Effector memory CD8-positive, alpha-beta T cell (primary cell): ENCODE data around the gene WDR82.

Experiments used
- ATAC-seq: fragments of 150-1000 bp; cut with Tn5 transposase; replicated peaks from 2 replicates; pipeline ENCODE4 v1.10.0; 2021; ENCODE audit warnings: mild to moderate bottlenecking, moderate library complexity
- DNase-seq, 3 experiments: peaks; one replicate each; pipeline ENCODE4 v3.0.0; 2021
- H3K27ac Mint-ChIP-seq, 2 donors: one replicate each; pipeline ENCODE4 v1.8.0; 2022; ENCODE audit warnings: mild to moderate bottlenecking in 2 of 2, mixed read lengths in 2 of 2, moderate library complexity in 2 of 2
- H3K27me3 Mint-ChIP-seq, 2 donors: one replicate each; pipeline ENCODE4 v1.8.0; 2022; ENCODE audit warnings: mixed read lengths in 2 of 2
- H3K36me3 Mint-ChIP-seq: one replicate; pipeline ENCODE4 v1.8.0; 2022; ENCODE audit warnings: mild to moderate bottlenecking, moderate library complexity, mixed read lengths; ENCODE audit not compliant: insufficient read depth
- H3K4me1 Mint-ChIP-seq, 2 donors: one replicate each; pipeline ENCODE4 v1.8.0; 2022; ENCODE audit warnings: low read depth in 2 of 2, mixed read lengths in 2 of 2
- H3K4me3 Mint-ChIP-seq, 2 donors: one replicate each; pipeline ENCODE4 v1.8.0; 2022; ENCODE audit warnings: mild to moderate bottlenecking in 2 of 2, mixed read lengths in 2 of 2, moderate library complexity in 2 of 2
- H3K9me3 Mint-ChIP-seq, 2 donors: one replicate each; pipeline ENCODE4 v1.8.0; 2022; ENCODE audit warnings: mixed read lengths in 2 of 2
- total RNA-seq, 9 experiments: gene quantifications; one replicate each; lab custom pipeline; 2026; lab: John Stamatoyannopoulos, UW

Gene WDR82
- 225 to 394 (median 303) reads per million in 9 experiments for total RNA-seq

GRCh38 chr3:52278510-52279069 lies at the start of gene WDR82:
Gene WDR82, minus strand, starts transcription at chr3:52278649. Its CDS starts 288 bp downstream, at chr3:52278361.
- DNase-seq = peak; percentile 95 to 97 (median 97)
- Mint-ChIP-seq H3K27ac (peak within 1 kb of the TSS; percentile 95 to 97), H3K9me3 (no peaks in the 10 kb centered on the region), H3K4me3 (peak within 1 kb of the TSS; percentile 90 to 98), H3K36me3 (peaks cover 46% of the 10 kb centered on the region), H3K27me3 (no peaks in the 10 kb centered on the region), H3K4me1 (peaks cover 56 to 65% of the 10 kb centered on the region in 2 donors)
- ATAC-seq = peak; percentile 78

DNA sequence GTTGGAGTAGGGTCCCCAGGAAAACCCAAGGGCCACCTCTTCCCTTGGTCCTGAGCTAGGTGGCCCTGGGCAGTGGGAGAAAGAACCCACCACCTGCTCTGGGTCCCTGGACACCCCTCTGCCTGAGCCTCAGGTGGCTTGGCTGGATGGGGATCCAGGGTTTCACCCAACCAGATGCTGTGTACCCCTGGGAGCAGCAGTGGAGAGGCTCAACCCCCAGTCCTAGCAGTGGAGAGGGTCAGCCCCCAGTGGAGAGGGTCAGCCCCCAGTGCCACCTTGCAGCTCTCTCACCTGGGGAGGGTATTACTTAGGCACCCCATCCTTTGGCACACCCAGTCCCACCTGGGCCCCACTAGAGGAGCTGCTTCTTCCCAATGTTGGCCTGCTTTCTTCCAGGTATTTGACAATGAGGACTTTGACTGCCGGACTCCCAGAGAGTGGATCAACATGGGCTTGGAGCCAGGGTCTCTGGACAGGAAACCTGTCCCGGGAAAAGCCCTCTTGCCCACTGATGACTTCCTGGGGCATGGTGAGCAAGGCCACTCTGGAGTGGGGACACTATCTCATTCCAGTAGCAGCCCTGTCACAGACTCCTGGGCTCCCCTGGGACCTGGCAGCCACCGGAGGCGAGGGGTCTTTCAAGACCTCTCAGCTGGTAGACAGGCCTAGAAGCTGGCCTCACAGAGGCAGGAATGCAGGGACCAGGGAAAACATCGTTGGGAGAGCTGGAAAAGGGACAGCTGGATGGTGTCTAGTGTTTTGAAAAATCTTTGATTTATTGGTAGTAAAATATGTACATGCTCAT lies 49.2 kb upstream of the WDR82 start:
- DNase-seq = no peak
- Mint-ChIP-seq H3K27me3 (no peaks in the 10 kb centered on the region), H3K4me3 (no peak overlapping the region), H3K9me3 (no peaks in the 10 kb centered on the region), H3K4me1 (peaks cover 0 to 8% of the 10 kb centered on the region in 2 donors), H3K27ac (no peak overlapping the region), H3K36me3 (peaks cover 6% of the 10 kb centered on the region)
- ATAC-seq = no peak

DNA sequence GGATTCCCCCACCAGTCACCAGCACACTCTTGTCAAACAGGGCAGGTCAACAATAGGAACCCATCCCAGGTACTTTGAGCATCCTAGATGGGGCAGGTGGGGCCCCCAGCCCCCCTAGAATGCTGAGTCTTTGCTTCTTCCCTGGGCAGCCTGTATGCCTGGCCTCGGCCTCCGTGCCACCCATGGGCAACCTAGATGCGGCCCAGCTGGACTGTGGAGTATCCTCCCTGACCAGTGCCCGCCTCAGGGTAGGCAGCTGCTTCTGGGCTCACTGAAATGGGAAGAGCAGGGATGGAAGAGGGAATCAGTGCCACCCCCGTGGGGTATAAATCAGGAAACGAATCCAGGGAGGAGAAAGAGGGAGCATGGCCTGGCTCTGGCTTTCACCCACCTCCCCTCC lies 48.5 kb upstream of the WDR82 start:
- Mint-ChIP-seq H3K9me3 (no peaks in the 10 kb centered on the region), H3K4me1 (peaks cover 0 to 8% of the 10 kb centered on the region in 2 donors), H3K27ac (no peak overlapping the region), H3K36me3 (peaks cover 6% of the 10 kb centered on the region), H3K27me3 (no peaks in the 10 kb centered on the region), H3K4me3 (no peak overlapping the region)
- no peak for DNase-seq
- no peak for ATAC-seq

DNA sequence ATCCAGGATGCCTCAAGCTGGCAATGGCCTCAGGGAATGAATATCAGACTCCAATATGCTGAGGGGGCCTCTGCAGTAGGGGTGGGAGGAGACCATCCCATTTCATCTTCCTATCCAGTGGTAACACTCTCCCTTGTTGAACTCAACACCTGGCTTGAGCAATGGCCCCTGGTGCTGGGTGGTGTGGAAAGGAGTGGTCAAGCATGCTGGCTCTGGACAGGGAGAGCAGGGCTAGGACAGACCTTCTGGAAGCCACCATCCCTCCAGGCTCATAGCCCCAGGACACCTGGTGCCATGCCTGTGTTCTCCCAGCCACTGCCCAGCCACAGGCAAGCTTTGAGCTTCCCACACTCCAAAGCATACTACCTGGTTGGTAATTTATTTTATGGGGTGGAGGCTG lies 47.2 kb upstream of the WDR82 start:
- ATAC-seq (no peak), DNase-seq (no peak)
- Mint-ChIP-seq H3K27me3 (no peaks in the 10 kb centered on the region), H3K4me3 (no peak overlapping the region), H3K4me1 (peaks cover 3 to 8% of the 10 kb centered on the region in 2 donors), H3K36me3 (no peaks in the 10 kb centered on the region), H3K27ac (no peak overlapping the region), H3K9me3 (no peaks in the 10 kb centered on the region)

DNA sequence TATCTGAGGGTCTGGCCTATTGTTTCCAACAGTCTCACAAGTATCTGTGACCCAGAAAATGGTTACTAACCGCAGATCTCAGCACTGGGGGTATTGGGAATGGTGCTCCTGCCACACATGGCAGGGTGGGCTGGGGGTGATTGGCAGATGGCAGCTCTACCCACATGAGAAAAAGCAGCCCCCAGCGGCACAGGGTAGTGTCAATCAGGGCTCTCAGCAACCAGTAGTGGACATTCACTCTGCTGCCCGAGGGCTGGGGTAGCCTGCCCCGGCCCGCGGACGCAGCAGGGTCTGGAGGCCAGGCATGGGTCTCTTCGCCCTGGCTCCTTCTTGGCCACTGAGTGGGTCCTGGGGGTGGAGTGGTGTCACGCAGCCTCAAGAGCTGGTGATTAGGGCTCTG lies 46.2 kb upstream of the WDR82 start:
- H3K9me3 Mint-ChIP-seq = no peaks in the 10 kb centered on the region
- DNase-seq (no peak), ATAC-seq (no peak)
- H3K27me3 Mint-ChIP-seq = no peaks in the 10 kb centered on the region
- no peak overlapping the region for H3K4me3 Mint-ChIP-seq
- no peak overlapping the region for H3K27ac Mint-ChIP-seq
- H3K36me3 Mint-ChIP-seq = no peaks in the 10 kb centered on the region
- H3K4me1 Mint-ChIP-seq = peaks cover 3 to 8% of the 10 kb centered on the region in 2 donors

DNA sequence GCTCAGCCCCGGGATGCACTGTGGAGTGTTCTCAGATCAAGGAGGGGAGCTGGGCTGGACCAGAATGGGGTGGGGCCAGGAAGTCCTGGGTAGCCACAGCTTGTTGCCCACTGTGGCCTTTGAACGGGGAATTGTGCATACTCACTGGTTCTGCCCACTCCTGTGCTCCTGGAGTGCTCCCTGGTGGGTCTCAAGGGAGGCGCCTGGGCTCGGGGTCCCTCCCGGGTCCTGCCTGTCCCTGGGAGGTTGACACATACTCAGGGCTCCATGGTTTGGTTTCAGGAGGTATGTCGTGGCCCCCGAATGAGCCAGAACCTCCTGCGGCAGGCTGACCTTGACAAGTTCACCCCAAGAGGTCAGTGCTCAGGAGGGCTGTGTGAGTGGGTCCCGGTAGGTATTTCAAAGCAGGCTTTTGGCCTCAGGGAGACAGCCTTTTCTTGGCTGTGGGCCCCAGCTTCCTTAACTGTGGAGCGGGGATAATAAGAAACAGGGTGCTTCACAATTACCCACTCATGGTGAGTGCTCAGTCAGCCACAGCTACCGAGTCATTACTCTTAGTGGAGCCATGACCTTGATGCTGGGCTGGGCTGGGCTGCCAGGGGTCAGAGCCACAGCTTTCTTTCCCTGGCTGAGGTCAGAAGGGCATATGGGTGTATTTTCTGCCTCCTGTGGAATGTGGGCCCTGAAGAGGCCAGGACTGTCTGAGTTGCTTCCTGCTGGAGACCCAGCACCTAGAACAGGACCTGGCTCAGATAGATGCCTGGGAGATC lies 45.3 kb upstream of the WDR82 start:
- ATAC-seq (no peak), DNase-seq (no peak)
- Mint-ChIP-seq H3K4me1 (peaks cover 3 to 8% of the 10 kb centered on the region in 2 donors), H3K4me3 (no peak overlapping the region), H3K27me3 (no peaks in the 10 kb centered on the region), H3K36me3 (no peaks in the 10 kb centered on the region), H3K9me3 (no peaks in the 10 kb centered on the region), H3K27ac (peak overlapping the region in 1 of 2 donors; percentile 10)

GRCh38 chr3:52322466-52322865 lies 44.0 kb upstream of the WDR82 start:
- Mint-ChIP-seq H3K9me3 (no peaks in the 10 kb centered on the region), H3K27me3 (no peaks in the 10 kb centered on the region), H3K4me1 (peaks cover 10 to 12% of the 10 kb centered on the region in 2 donors), H3K4me3 (no peak overlapping the region), H3K36me3 (peaks cover 3% of the 10 kb centered on the region), H3K27ac (peak overlapping the region in 1 of 2 donors; percentile 10)
- ATAC-seq (no peak), DNase-seq (no peak)

GRCh38 chr3:52321481-52321880 lies 43.0 kb upstream of the WDR82 start:
- Mint-ChIP-seq H3K27ac (peak overlapping the region in 1 of 2 donors; percentile 49), H3K4me3 (no peak overlapping the region), H3K4me1 (peaks cover 14 to 21% of the 10 kb centered on the region in 2 donors), H3K9me3 (no peaks in the 10 kb centered on the region), H3K27me3 (no peaks in the 10 kb centered on the region), H3K36me3 (peaks cover 3% of the 10 kb centered on the region)
- no peak for ATAC-seq
- no peak for DNase-seq

GRCh38 chr3:52319921-52320595 lies 41.6 kb upstream of the WDR82 start:
- H3K36me3 Mint-ChIP-seq = peaks cover 3% of the 10 kb centered on the region
- DNase-seq = no peak
- no peak overlapping the region for H3K27ac Mint-ChIP-seq
- no peaks in the 10 kb centered on the region for H3K27me3 Mint-ChIP-seq
- H3K4me1 Mint-ChIP-seq = peaks cover 16 to 22% of the 10 kb centered on the region in 2 donors
- no peak for ATAC-seq
- H3K9me3 Mint-ChIP-seq = no peaks in the 10 kb centered on the region
- H3K4me3 Mint-ChIP-seq = no peak overlapping the region

- H3K36me3 Mint-ChIP-seq = peaks cover 3% of the 10 kb centered on the region
- ATAC-seq (no peak), DNase-seq (no peak)
- H3K4me3 Mint-ChIP-seq = no peak overlapping the region
- peaks cover 16 to 19% of the 10 kb centered on the region in 2 donors for H3K4me1 Mint-ChIP-seq
- peak overlapping the region in 1 of 2 donors; percentile 32 for H3K27ac Mint-ChIP-seq
- H3K27me3 Mint-ChIP-seq = no peaks in the 10 kb centered on the region
- no peaks in the 10 kb centered on the region for H3K9me3 Mint-ChIP-seq
These were observed 39.9 kb upstream of the WDR82 start for GRCh38 chr3:52318186-52318816.

DNA sequence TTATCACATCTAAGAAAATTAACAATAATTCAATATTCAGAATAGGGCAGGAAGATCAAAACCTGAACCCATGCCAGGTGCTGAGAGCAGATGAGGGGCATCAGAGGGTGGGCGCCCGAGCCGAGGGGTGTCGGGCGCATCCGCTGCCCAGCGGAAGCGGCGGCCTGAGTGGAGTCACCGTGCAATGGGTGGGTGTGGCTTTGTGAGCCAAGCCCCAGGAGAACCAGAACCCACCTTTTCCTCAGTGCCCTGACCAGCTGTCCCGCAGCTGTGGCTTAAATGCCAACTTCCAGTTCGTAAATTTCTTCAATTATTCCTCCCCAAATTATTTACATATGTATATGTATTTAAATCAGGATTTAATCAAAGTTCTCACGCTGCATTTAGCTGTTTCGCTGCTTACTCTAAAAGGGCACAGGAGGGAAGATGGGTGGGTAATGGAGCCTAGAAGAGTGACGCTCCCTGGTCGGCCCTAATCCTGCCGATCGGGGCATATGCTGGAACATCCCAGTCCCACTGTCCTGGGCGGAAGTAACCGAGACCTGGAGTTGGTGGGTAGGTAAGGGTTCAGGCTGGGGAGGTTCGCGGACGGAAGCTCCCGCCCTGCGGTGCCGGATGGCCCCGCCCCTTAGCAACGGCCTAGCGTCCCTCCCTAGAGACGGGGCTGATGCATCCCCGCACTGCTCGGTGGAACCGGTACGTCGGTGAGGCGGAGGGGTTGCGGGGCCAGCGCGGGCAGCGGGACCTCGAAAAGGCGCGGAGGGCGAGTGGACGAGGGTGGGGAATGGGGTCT lies 39.0 kb upstream of the WDR82 start:
- peak; percentile 62 to 64 (median 63) for DNase-seq
- H3K36me3 Mint-ChIP-seq = peaks cover 3% of the 10 kb centered on the region
- H3K9me3 Mint-ChIP-seq = no peaks in the 10 kb centered on the region
- peak; percentile 99 for ATAC-seq
- no peaks in the 10 kb centered on the region for H3K27me3 Mint-ChIP-seq
- peaks cover 14 to 19% of the 10 kb centered on the region in 2 donors for H3K4me1 Mint-ChIP-seq
- H3K4me3 Mint-ChIP-seq = peak overlapping the region; percentile 59
- peak overlapping the region; percentile 32 to 67 for H3K27ac Mint-ChIP-seq
